HG03457 (cell line): ENCODE measurements around the gene C1GALT1.
"Not testable (repeated sequence)": the region's sequence is repeated elsewhere in the genome, so short reads cannot be mapped to it uniquely, and the experiment has no call there.

Experiments used
- ATAC-seq: cut with Tn5 transposase; IDR thresholded peaks from one replicate; pipeline ENCODE4 v1.9.1; 2021; ENCODE audit warnings: moderate number of reproducible peaks; ENCODE audit not compliant: unreplicated experiment

Gene C1GALT1

GRCh38 chr7:7231865-7232264, 49.5 kb downstream of the C1GALT1 start:
- ATAC-seq = no peak

DNA sequence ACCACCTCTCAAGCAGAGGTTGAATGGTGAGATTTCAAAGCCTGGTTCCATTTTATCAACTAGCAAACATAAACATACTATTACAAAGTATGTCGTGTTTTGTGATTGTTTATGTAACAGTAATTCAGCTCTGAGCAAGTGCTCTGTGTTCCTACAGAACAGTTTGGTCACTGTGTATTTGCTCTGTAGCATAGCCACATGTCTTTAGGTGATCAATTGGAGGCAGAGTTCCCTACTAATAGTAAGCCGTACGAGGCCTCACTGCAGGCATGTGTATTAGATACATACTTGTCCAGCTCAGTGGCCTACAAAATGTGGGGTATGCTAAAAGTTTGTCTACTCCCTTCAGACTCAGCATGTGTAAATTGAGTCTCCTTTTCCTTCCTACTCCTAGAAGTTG, 53.0 kb downstream of the C1GALT1 start:
- no peak for ATAC-seq

DNA sequence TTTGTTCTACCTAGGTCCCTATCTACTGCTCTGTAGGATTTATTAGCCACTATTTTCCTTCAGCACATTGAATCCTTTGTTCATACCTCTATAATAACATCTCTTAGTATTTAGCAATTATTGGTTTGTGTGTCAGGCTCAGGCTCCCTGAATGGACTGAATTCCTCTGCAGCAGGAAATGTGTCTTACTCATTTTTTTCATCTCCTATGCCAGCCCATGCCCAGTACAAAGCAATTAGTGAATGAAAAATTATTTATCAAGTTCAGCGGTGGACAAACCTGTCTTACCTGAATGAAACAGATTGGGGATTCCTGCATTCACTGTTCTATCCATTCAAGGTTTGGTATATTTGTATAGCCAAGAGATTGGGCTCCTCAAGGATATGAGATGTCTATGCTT, 53.7 kb downstream of the C1GALT1 start:
- no peak for ATAC-seq

- no peak for ATAC-seq
Observed at GRCh38 chr7:7237201-7237977, 55.0 kb downstream of the C1GALT1 start.

DNA sequence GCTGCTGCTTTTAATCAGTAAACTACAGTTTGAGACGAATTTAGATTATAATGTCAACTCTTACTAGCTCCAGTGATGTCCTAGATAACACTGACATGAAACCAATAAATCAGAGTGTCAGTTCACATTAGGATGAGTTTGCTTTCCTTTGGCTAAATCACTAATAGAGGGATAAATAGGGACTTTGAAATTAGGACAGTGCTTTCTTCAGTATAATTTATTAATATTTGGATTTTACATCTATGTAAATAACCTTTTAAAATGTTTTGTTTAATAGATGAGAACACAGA, 55.6 kb downstream of the C1GALT1 start:
- ATAC-seq = no peak

- ATAC-seq = no peak
Observed at GRCh38 chr7:7239346-7239745, 57.0 kb downstream of the C1GALT1 start.

DNA sequence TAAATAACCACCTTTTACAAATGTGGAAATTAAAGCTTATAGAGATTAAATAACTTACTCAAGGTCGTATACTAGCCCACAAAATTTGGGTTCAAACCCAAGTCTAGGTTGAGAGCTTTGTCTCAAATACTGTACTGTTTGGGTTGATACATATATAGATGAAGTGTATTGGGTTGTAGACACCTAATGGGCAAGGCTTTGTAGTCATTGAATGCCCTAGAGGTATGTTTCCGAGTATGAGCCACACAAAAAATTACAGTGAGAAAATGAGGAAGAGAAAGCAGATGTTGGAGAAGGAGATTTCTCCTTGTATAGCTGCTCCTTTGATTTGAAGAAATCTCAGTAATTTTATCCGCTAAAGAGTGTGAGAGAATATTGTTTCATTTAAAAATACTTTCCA, 60.6 kb downstream of the C1GALT1 start:
- ATAC-seq = no peak

DNA sequence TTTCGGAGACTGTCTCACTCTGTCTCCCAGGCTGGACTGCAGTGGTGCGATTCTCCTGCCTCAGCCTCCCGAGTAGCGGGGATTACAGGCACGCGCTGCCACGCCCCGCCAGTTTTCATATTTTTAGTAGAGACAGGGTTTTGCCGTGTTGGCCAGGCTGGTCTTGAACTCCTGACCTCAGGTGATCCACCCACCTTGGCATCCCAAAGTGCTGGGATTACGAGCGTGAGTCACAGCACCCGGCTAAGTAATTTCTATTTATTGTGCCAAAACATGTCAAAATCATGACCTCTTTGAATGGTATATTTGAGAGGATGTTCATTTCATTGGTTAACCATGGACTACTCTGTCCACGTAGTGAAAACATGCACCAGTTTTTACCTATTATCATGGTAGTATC, 62.9 kb downstream of the C1GALT1 start:
- not testable (repeated sequence) for ATAC-seq

- no peak for ATAC-seq
Observed at GRCh38 chr7:7246223-7246622, 63.9 kb downstream of the C1GALT1 start.

DNA sequence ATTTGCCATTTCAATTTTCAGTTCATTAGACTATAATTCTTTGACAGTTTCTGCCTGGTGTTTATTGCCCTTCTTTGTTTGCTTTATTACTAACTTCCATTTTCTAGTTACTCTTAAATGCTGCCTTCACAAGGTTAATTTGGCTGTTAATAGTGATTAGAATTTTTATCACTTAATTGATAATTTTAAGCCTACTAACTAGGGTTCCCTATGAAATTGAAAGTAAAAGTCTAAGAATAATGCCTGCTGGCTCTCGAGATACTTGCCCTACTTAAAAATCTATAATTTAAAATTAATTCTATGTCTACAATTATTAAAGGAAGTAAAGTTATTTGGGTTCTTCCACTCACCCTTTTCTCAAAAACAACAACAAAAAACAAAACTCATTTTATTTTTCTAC, 65.3 kb downstream of the C1GALT1 start:
- ATAC-seq = no peak

GRCh38 chr7:7249814-7250213, 67.5 kb downstream of the C1GALT1 start:
- ATAC-seq = no peak

DNA sequence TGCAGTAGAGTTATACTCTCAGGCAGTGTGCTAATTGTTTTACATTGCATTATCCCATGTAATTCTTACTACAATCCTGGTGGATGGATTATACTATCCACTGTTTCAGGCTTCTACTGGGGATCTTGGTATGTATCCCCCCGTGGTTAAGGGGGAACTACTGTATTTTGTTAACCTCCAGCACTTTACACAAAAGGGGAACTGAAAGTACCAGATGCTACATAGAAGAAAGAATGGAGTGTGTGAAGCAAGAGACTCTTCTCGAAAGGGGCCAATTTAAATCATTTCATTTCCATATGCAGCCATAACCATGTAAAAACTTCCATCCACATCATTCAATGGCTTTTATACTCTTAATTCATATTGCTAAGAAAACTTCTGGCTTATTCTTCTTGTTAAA, 69.4 kb downstream of the C1GALT1 start:
- peak; percentile 81 for ATAC-seq

DNA sequence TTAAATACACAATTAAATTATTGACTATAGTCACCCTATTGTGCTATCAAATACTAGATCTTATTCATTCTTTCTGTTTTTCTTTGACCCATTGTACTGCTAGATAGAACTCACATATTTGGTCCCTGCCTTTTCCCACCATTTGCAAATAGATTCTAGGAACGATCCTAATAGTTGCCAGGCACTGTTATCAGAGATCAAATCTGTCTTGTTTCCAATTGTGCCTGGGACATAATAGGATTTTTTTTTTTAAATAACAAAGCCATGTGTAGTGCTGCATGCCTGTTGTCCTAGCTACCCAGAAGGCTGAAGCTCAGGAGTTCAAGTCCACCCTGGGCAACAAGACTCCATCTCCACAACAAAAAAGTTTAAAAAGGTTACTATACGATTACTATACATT, 72.0 kb downstream of the C1GALT1 start:
- no peak for ATAC-seq

DNA sequence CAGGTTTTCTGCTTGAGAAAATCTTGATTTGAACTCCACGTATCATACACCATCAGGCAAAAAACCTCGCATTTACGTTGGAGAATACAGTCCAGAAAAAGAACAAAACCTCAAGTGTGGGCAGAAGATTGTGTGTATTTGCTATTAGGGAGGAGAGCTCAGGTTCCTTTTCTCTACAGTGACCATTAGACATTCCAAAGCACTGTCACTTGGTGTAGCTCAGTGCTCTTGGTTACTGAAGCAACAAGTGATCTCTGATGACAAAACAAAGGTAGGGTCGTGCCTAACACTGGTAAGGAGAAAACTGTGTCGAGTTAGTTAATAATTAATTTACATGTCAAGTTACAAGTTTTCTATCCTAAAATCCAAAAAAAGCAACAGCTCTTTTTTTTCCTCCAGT, 72.6 kb downstream of the C1GALT1 start:
- no peak for ATAC-seq

DNA sequence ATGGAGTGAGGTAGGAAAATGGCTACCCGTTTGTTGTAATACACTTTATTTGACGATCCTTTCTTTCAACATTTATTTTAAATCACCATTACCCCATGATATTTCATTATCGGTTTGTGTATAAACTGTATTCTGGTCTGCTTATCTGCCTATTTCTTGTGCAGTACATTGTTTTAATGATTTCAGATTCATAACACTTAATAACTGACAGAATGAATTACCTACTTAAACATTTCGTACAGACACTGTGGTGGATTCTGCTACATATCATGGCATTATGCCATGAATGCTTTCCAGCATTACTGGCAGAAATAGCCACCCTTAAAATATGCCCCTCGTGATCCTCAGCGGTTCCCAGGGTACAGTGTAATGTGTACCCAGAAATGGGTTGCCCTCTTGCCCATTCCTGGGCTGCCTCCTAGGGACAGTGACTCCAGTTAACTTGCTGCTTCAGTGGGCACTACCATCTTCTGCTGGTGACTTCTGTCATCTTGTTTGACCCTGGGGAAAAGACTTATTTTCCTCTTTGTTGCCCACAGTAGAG, 74.5 kb downstream of the C1GALT1 start:
- ATAC-seq = no peak

- peak; percentile 78 for ATAC-seq
Observed at GRCh38 chr7:7257899-7258692, 75.8 kb downstream of the C1GALT1 start.

GRCh38 chr7:7261863-7262262, 79.5 kb downstream of the C1GALT1 start:
- no peak for ATAC-seq

- no peak for ATAC-seq
Observed at GRCh38 chr7:7263297-7264230, 81.2 kb downstream of the C1GALT1 start.

GRCh38 chr7:7264306-7265040, 82.1 kb downstream of the C1GALT1 start:
- no peak for ATAC-seq
